WTC11 (cell line): ENCODE measurements around the gene STON2. TPM values are rescaled to one million over a fixed set of nuclear protein-coding genes. Genes with fewer than 3 reads are reported as not detected.

Source experiments
- ATAC-seq: fragments of 200-7000 bp; cut with Tn5 transposase; 2 replicates; pipeline ENCODE4 v1.10.0; 2021; ENCODE audit warnings: mild to moderate bottlenecking, moderate library complexity
- CTCF ChIA-PET: fragments of 300-600 bp; sonication (Branson Sonifier 250); formaldehyde crosslinking; loops from one replicate; lab custom pipeline; 2021; ENCODE audit warnings: antibody characterized with exemption; lab: Charles Lee
- POLR2A ChIA-PET: fragments of 350-600 bp; sonication (Branson Sonifier 250); formaldehyde crosslinking; loops from one replicate; lab custom pipeline; 2021; ENCODE audit warnings: antibody characterized with exemption; lab: Charles Lee
- DNase-seq: peaks from one replicate; pipeline ENCODE4 v3.0.0; 2021; ENCODE audit warnings: low spot score
- H3K27ac Mint-ChIP-seq: 2 replicates; pipeline ENCODE4 v1.8.0; 2021; ENCODE audit warnings: mixed read lengths
- H3K27me3 Mint-ChIP-seq: 2 replicates; pipeline ENCODE4 v1.8.0; 2021; ENCODE audit warnings: low read depth, mild to moderate bottlenecking, moderate library complexity, mixed read lengths
- H3K36me3 Mint-ChIP-seq: 2 replicates; pipeline ENCODE4 v1.8.0; 2021; ENCODE audit warnings: mixed read lengths
- H3K4me1 Mint-ChIP-seq: 2 replicates; pipeline ENCODE4 v1.8.0; 2022; ENCODE audit warnings: mixed read lengths
- H3K4me3 Mint-ChIP-seq: 2 replicates; pipeline ENCODE4 v1.8.0; 2021; ENCODE audit warnings: mild to moderate bottlenecking, moderate library complexity, mixed read lengths
- H3K9me3 Mint-ChIP-seq: 2 replicates; pipeline ENCODE4 v1.8.0; 2021; ENCODE audit warnings: mixed read lengths
- ATF1 ChIP-seq: sonication (generic); formaldehyde crosslinking; IDR thresholded peaks from 2 replicates; pipeline ENCODE4 v1.8.1; 2023; ENCODE audit warnings: mild to moderate bottlenecking, moderate library complexity, missing genetic modification reagents
- CBFB ChIP-seq: sonication (generic); formaldehyde crosslinking; IDR thresholded peaks from 2 replicates; pipeline ENCODE4 v1.8.1; 2022; ENCODE audit warnings: mild to moderate bottlenecking, low read depth, missing genetic modification reagents
- FOXK1 ChIP-seq: sonication (generic); formaldehyde crosslinking; IDR thresholded peaks from 2 replicates; pipeline ENCODE4 v1.8.0; 2022; ENCODE audit warnings: mild to moderate bottlenecking, moderate library complexity, missing genetic modification reagents
- GABPB1 ChIP-seq: sonication (generic); formaldehyde crosslinking; IDR thresholded peaks from 2 replicates; pipeline ENCODE4 v1.8.1; 2023; ENCODE audit warnings: mild to moderate bottlenecking, missing genetic modification reagents
- GRHL2 ChIP-seq: fragments of 250-450 bp; sonication (Bioruptor Pico); IDR thresholded peaks from 2 replicates; pipeline ENCODE4 v1.8.0; 2022; ENCODE audit warnings: mild to moderate bottlenecking, moderate library complexity; ENCODE audit not compliant: insufficient replicate concordance, severe bottlenecking
- JAZF1 ChIP-seq: fragments of 250-450 bp; sonication (Bioruptor Pico); IDR thresholded peaks from 2 replicates; pipeline ENCODE4 v1.9.0; 2021; ENCODE audit warnings: moderate library complexity, mild to moderate bottlenecking, inconsistent platforms
- NFE2L1 ChIP-seq: sonication (generic); formaldehyde crosslinking; IDR thresholded peaks from 2 replicates; pipeline ENCODE4 v1.8.1; 2023; ENCODE audit warnings: missing genetic modification reagents
- NR3C1 ChIP-seq: sonication (generic); formaldehyde crosslinking; conservative IDR thresholded peaks from 2 replicates; pipeline ENCODE4 v1.8.1; 2023; ENCODE audit warnings: low read depth, mild to moderate bottlenecking, missing genetic modification reagents
- OVOL2 ChIP-seq: fragments of 250-450 bp; sonication (Bioruptor Pico); IDR thresholded peaks from 2 replicates; pipeline ENCODE4 v1.9.0; 2021; ENCODE audit warnings: mild to moderate bottlenecking, borderline replicate concordance
- PRRX2 ChIP-seq: fragments of 250-450 bp; sonication (Bioruptor Pico); IDR thresholded peaks from 2 replicates; pipeline ENCODE4 v1.8.0; 2021; ENCODE audit warnings: mild to moderate bottlenecking
- SMAD4 ChIP-seq: sonication (generic); formaldehyde crosslinking; IDR thresholded peaks from 2 replicates; pipeline ENCODE4 v1.8.0; 2022; ENCODE audit warnings: mild to moderate bottlenecking, missing genetic modification reagents
- STAT6 ChIP-seq: sonication (generic); formaldehyde crosslinking; conservative IDR thresholded peaks from 2 replicates; pipeline ENCODE4 v1.8.1; 2023; ENCODE audit warnings: mild to moderate bottlenecking, low read depth, missing genetic modification reagents, moderate library complexity
- TEAD1 ChIP-seq: sonication (generic); formaldehyde crosslinking; IDR thresholded peaks from 2 replicates; pipeline ENCODE4 v1.8.0; 2022; ENCODE audit warnings: mild to moderate bottlenecking, missing genetic modification reagents
- ZNF219 ChIP-seq: sonication (generic); formaldehyde crosslinking; IDR thresholded peaks from 2 replicates; pipeline ENCODE4 v1.8.0; 2023; ENCODE audit warnings: missing genetic modification reagents, mild to moderate bottlenecking, borderline replicate concordance
- ZNF232 ChIP-seq: sonication (generic); formaldehyde crosslinking; IDR thresholded peaks from 2 replicates; pipeline ENCODE4 v1.8.0; 2022; ENCODE audit warnings: mild to moderate bottlenecking, missing genetic modification reagents
- ZNF396 ChIP-seq: fragments of 250-450 bp; sonication (Bioruptor Pico); IDR thresholded peaks from 2 replicates; pipeline ENCODE4 v1.8.0; 2021; ENCODE audit warnings: mild to moderate bottlenecking, moderate library complexity, borderline replicate concordance
- total RNA-seq: library from RNA; stranded (reverse); gene quantifications from 3 replicates; pipeline ENCODE4 v1.2.3, GENCODE V29; 2021
- TF ChIP-seq, protein P1 (sequence below): sonication (generic); formaldehyde crosslinking; IDR thresholded peaks from 2 replicates; pipeline ENCODE4 v1.8.1; 2022; ENCODE audit warnings: mild to moderate bottlenecking, missing genetic modification reagents, moderate library complexity, borderline replicate concordance
- TF ChIP-seq, protein P2 (sequence below): sonication (generic); formaldehyde crosslinking; IDR thresholded peaks from 2 replicates; pipeline ENCODE4 v1.8.0; 2022; ENCODE audit warnings: missing genetic modification reagents
- TF ChIP-seq, protein P3 (sequence below): sonication (generic); formaldehyde crosslinking; IDR thresholded peaks from 2 replicates; pipeline ENCODE4 v1.8.0; 2022; ENCODE audit warnings: mild to moderate bottlenecking, missing genetic modification reagents

Gene STON2
- total RNA-seq, 1 experiment from 2014 or later = 69.2 TPM

DNA sequence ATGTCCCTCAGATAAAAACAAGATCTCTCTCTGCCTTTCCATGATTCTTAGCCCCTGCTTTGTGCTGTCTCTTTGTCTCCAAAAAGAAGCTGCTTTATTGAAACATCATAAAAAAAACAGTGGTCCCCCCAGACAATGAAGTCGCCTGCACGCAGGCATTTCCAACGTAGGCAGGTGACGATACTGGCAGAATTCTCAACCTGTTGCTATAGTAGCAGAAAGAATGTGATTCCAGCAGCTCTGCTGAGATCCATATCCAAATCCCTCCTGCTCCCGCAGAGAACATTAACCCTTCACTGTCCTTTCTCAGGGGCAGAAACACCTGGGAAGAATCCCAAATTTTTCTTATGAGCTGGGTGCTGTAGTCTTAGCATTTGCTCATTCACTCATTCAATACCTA is 84.8 kb downstream of the STON2 start:
- Mint-ChIP-seq H3K9me3 (peaks cover 12% of the 10 kb centered on the region), H3K27ac (peak overlapping the region; percentile 99), H3K27me3 (no peaks in the 10 kb centered on the region), H3K4me1 (peaks cover 75% of the 10 kb centered on the region), H3K36me3 (peaks cover 18% of the 10 kb centered on the region), H3K4me3 (peak overlapping the region; percentile 43)
- ChIA-PET POLR2A (interaction anchor here (0.8 to 1.3 kb wide), 3 partner anchors 94 to 121 kb away, joined by 3 to 5 read pairs (median 3); partner anchors contain the start of gene GTF2A1), CTCF (interaction anchor here (0.5 to 1.8 kb wide), 3 partner anchors 35 to 139 kb away, joined by 3 to 5 read pairs (median 4); no protein-coding TSS in a partner anchor)
- ATAC-seq = peak; percentile 81
- TF ChIP-seq, protein P1, sequence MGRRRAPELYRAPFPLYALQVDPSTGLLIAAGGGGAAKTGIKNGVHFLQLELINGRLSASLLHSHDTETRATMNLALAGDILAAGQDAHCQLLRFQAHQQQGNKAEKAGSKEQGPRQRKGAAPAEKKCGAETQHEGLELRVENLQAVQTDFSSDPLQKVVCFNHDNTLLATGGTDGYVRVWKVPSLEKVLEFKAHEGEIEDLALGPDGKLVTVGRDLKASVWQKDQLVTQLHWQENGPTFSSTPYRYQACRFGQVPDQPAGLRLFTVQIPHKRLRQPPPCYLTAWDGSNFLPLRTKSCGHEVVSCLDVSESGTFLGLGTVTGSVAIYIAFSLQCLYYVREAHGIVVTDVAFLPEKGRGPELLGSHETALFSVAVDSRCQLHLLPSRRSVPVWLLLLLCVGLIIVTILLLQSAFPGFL (CRISPR knock-in tag) = no peak
- TF ChIP-seq JAZF1 = no peak
- TF ChIP-seq NFE2L1 (CRISPR knock-in tag) = no peak
- TF ChIP-seq ZNF396 (CRISPR knock-in tag) = no peak
- peak; percentile 85; the same call in 1 of the 2 replicates for TF ChIP-seq TEAD1
- DNase-seq = peak; percentile 42

GRCh38 chr14:81314443-81315175 is 85.5 kb downstream of the STON2 start:
- H3K27me3 Mint-ChIP-seq = no peaks in the 10 kb centered on the region
- CTCF ChIA-PET = interaction anchor here (1.6 to 1.8 kb wide), 2 partner anchors 45 to 139 kb away, joined by 4 to 5 read pairs; no protein-coding TSS in a partner anchor
- TF ChIP-seq GRHL2 (CRISPR knock-in tag) (no peak), ATF1 (CRISPR knock-in tag) (no peak), FOXK1 (CRISPR knock-in tag) (no peak), ZNF232 (CRISPR knock-in tag) (no peak), CBFB (CRISPR knock-in tag) (no peak), NR3C1 (no peak)
- H3K27ac Mint-ChIP-seq = peak overlapping the region; percentile 99
- H3K4me3 Mint-ChIP-seq = peak overlapping the region; percentile 11; the same call in 1 of the 2 replicates
- H3K36me3 Mint-ChIP-seq = peaks cover 13% of the 10 kb centered on the region
- DNase-seq (no peak), ATAC-seq (no peak)
- H3K9me3 Mint-ChIP-seq = peaks cover 12% of the 10 kb centered on the region
- peaks cover 75% of the 10 kb centered on the region for H3K4me1 Mint-ChIP-seq
- POLR2A ChIA-PET = interaction anchor here (1.3 kb wide), 1 partner anchor 122 kb away, joined by 3 read pairs; no protein-coding TSS in a partner anchor

DNA sequence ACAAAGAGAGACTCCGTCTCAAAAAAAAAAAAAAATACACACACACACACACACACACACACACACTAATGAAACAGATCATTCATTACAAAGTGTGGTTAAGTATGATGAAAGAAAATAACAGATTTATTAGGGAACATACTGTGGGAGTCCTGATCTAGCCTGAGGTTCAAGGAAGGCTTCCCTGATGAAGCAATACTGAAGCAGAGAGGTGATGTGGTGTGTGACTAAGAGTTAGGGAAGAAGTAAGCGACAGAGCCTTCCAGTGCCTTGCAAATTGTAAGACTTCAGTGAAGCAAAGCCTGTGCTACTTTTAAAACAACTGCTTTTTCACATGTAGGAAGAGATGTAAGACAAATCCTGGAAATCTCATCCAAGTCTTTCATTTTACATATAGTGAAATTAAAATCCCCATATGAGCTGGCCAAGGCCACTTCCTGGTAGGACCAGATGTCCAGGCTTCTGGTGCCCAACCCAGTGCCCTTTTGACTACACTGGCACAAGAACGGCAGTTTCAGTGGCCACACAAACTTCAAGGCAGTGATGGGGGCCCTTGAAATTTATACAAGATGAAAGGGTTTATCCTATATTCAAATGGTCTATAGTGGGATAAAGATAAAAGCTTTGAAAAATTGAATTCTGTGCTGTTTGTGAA is 86.2 kb downstream of the STON2 start:
- Mint-ChIP-seq H3K9me3 (peaks cover 12% of the 10 kb centered on the region), H3K27ac (peak overlapping the region; percentile 88), H3K27me3 (no peaks in the 10 kb centered on the region)
- TF ChIP-seq GABPB1 (CRISPR knock-in tag) (no peak), OVOL2 (CRISPR knock-in tag) (no peak), NR3C1 (no peak), SMAD4 (CRISPR knock-in tag) (no peak), ZNF219 (no peak), STAT6 (CRISPR knock-in tag) (no peak), ATF1 (CRISPR knock-in tag) (no peak), PRRX2 (CRISPR knock-in tag) (no peak)
- TF ChIP-seq, protein P2, sequence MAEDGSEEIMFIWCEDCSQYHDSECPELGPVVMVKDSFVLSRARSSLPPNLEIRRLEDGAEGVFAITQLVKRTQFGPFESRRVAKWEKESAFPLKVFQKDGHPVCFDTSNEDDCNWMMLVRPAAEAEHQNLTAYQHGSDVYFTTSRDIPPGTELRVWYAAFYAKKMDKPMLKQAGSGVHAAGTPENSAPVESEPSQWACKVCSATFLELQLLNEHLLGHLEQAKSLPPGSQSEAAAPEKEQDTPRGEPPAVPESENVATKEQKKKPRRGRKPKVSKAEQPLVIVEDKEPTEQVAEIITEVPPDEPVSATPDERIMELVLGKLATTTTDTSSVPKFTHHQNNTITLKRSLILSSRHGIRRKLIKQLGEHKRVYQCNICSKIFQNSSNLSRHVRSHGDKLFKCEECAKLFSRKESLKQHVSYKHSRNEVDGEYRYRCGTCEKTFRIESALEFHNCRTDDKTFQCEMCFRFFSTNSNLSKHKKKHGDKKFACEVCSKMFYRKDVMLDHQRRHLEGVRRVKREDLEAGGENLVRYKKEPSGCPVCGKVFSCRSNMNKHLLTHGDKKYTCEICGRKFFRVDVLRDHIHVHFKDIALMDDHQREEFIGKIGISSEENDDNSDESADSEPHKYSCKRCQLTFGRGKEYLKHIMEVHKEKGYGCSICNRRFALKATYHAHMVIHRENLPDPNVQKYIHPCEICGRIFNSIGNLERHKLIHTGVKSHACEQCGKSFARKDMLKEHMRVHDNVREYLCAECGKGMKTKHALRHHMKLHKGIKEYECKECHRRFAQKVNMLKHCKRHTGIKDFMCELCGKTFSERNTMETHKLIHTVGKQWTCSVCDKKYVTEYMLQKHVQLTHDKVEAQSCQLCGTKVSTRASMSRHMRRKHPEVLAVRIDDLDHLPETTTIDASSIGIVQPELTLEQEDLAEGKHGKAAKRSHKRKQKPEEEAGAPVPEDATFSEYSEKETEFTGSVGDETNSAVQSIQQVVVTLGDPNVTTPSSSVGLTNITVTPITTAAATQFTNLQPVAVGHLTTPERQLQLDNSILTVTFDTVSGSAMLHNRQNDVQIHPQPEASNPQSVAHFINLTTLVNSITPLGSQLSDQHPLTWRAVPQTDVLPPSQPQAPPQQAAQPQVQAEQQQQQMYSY (CRISPR knock-in tag) = no peak
- TF ChIP-seq, protein P3, sequence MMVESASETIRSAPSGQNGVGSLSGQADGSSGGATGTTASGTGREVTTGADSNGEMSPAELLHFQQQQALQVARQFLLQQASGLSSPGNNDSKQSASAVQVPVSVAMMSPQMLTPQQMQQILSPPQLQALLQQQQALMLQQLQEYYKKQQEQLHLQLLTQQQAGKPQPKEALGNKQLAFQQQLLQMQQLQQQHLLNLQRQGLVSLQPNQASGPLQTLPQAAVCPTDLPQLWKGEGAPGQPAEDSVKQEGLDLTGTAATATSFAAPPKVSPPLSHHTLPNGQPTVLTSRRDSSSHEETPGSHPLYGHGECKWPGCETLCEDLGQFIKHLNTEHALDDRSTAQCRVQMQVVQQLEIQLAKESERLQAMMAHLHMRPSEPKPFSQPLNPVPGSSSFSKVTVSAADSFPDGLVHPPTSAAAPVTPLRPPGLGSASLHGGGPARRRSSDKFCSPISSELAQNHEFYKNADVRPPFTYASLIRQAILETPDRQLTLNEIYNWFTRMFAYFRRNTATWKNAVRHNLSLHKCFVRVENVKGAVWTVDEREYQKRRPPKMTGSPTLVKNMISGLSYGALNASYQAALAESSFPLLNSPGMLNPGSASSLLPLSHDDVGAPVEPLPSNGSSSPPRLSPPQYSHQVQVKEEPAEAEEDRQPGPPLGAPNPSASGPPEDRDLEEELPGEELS (CRISPR knock-in tag) = no peak

More for the DNA sequence above, 86.2 kb downstream of the STON2 start:
- Mint-ChIP-seq H3K36me3 (peaks cover 13% of the 10 kb centered on the region), H3K4me1 (peaks cover 78% of the 10 kb centered on the region), H3K4me3 (no peak overlapping the region)
- CTCF ChIA-PET = interaction anchor here (1.8 kb wide), 1 partner anchor 140 kb away, joined by 4 read pairs; no protein-coding TSS in a partner anchor
- DNase-seq (no peak), ATAC-seq (no peak)
- POLR2A ChIA-PET = interaction anchor here (1.3 kb wide), 1 partner anchor 123 kb away, joined by 3 read pairs; no protein-coding TSS in a partner anchor
